Measurements from ENCODE around the gene KNOP1. TPM values are rescaled to one million over a fixed set of nuclear protein-coding genes. Genes with fewer than 3 reads are reported as not detected.
A peak's percentile ranks its signal among the peaks of the same experiment; 100 is the strongest.

KNOP1 gene
- total RNA-seq, 1 experiment from 2014 or later, result 93.9 TPM

GRCh38 chr16:19718624-19718965 lies 568 bp upstream of the KNOP1 start:
- Mint-ChIP-seq H3K27ac (peak overlapping the region in 2 of 3 experiments; percentile 43 to 93; a peak in 2 of 7 replicates), H3K36me3 (ENCODE audit: insufficient read depth in 1 of 3, low read depth in 3 of 3) (peaks cover 26 to 35% (median 27%) of the 10 kb centered on the region in 3 experiments), H3K27me3 (ENCODE audit: low read depth) (no peaks in the 10 kb centered on the region), H3K4me3 (peak overlapping the region; percentile 98 to 99), H3K4me1 (peaks cover 44 to 63% of the 10 kb centered on the region in 2 experiments), H3K9me3 (no peaks in the 10 kb centered on the region)
- no peaks in the 10 kb centered on the region for H3K9me3 ChIP-seq (ENCODE audit: control insufficient read depth, low read depth, low read length)
- no peak overlapping the region for H3T11ph ChIP-seq (ENCODE audit: low read length)
- no peak overlapping the region for H2BK15ac ChIP-seq (ENCODE audit: low read depth, low read length)
- WGBS (ENCODE audit: extremely low coverage, insufficient read length, low lambda C conversion rate), result no CpG with 5 or more reads among the region's 21 CpGs
- H3K9ac ChIP-seq (ENCODE audit: extremely low read depth, insufficient read length, low read length), result peak overlapping the region; percentile 70
- H3K56ac ChIP-seq (ENCODE audit: insufficient read length, low read depth, low read length), result no peak overlapping the region
- no peak overlapping the region; the same call in 1 of the 2 replicates for H3K14ac ChIP-seq (ENCODE audit: insufficient read depth, low read length)
- H2BK120ac ChIP-seq (ENCODE audit: low read depth, low read length, poor library complexity, severe bottlenecking), result no peak overlapping the region
- H3K23ac ChIP-seq (ENCODE audit: insufficient read length, low read depth, low read length), result no peak overlapping the region
- peak overlapping the region; percentile 83 for H2AFZ ChIP-seq (ENCODE audit: low read length)
- no peak overlapping the region for H3K27ac ChIP-seq (ENCODE audit: insufficient read length, low read depth, low read length)
- H3K23me2 ChIP-seq (ENCODE audit: insufficient read length, low read depth, low read length, poor library complexity, severe bottlenecking), result peaks cover 7% of the 10 kb centered on the region
- H3K4ac ChIP-seq (ENCODE audit: low read depth, low read length), result no peak overlapping the region
- no peaks in the 10 kb centered on the region for H3K27me3 ChIP-seq (ENCODE audit: insufficient read depth, low read length)
- H4K91ac ChIP-seq (ENCODE audit: insufficient read length, low read depth, low read length), result no peak overlapping the region
- H3K18ac ChIP-seq (ENCODE audit: insufficient read length, low read depth, low read length), result no peak overlapping the region
- peaks cover 28% of the 10 kb centered on the region for H3K79me2 ChIP-seq (ENCODE audit: insufficient read depth, low read length)
- TF ChIP-seq CTCF (conservative IDR thresholded peaks at IDR 0.05), result no peak
- H2BK12ac ChIP-seq (ENCODE audit: insufficient read length, low read depth, low read length), result no peak overlapping the region
- H4K8ac ChIP-seq (replicated peaks; ENCODE audit: insufficient read length, low read depth, low read length), result no peak overlapping the region
- no peak overlapping the region for H4K5ac ChIP-seq (ENCODE audit: insufficient read length, low read depth, low read length)
- no peak for DNase-seq
- H3K4me2 ChIP-seq (ENCODE audit: insufficient read depth, insufficient read length, low read length), result peak overlapping the region; percentile 99
- H3K79me1 ChIP-seq (ENCODE audit: insufficient read depth, low read depth, low read length, poor library complexity, severe bottlenecking), result peaks cover 4% of the 10 kb centered on the region
- H3K4me1 ChIP-seq (ENCODE audit: insufficient read depth, low read length), result peaks cover 6% of the 10 kb centered on the region; the same call in 1 of the 2 replicates
- H4K20me1 ChIP-seq (ENCODE audit: control insufficient read depth, insufficient read depth, insufficient read length), result no peaks in the 10 kb centered on the region
- no peak overlapping the region for H2BK5ac ChIP-seq (ENCODE audit: insufficient read length, low read length)
- no peak overlapping the region for H2AK5ac ChIP-seq (ENCODE audit: insufficient read length, low read length)
- H2BK20ac ChIP-seq (ENCODE audit: low read depth, low read length, poor library complexity, severe bottlenecking), result no peak overlapping the region
